IMR-90 (cell line): Measurements from ENCODE around the gene WIPI1. TPM values are rescaled to one million over a fixed set of nuclear protein-coding genes. Genes with fewer than 3 reads are reported as not detected.
A peak's percentile ranks its signal among the peaks of the same experiment; 100 is the strongest.

ENCODE experiments used
- ATAC-seq: fragments of 200-7000 bp; cut with Tn5 transposase; 2 replicates; pipeline ENCODE4 v1.9.1; 2020; ENCODE audit warnings: low read depth, mild to moderate bottlenecking, moderate library complexity
- BruUV-seq: library from RNA; stranded (reverse); fragments of 400-500 nt; replicated peaks from 2 replicates; lab custom pipeline; 2021; lab: Mats Ljungman, UMichigan
- CTCF ChIA-PET: fragments of 300-600 bp; formaldehyde crosslinking; extraction: SDS; loops from one replicate; lab custom pipeline; 2021; ENCODE audit warnings: antibody characterized with exemption; lab: Yijun Ruan, JAX
- POLR2A ChIA-PET: fragments of 300-600 bp; sonication (Branson Sonifier 250); formaldehyde crosslinking; loops from one replicate; lab custom pipeline; 2022; ENCODE audit warnings: antibody characterized with exemption; ENCODE audit not compliant: unreplicated experiment; lab: Charles Lee
- DNase-seq: peaks from one replicate; pipeline ENCODE4 v3.0.0; 2013
- H2AFZ ChIP-seq: replicated peaks from 2 replicates; pipeline ENCODE3; 2013; ENCODE audit warnings: low read length, mild to moderate bottlenecking; ENCODE audit not compliant: poor library complexity
- H2AK5ac ChIP-seq: 2 replicates; pipeline ENCODE4 v1.6.1; 2013; ENCODE audit warnings: low read depth, low read length, inconsistent platforms
- H2AK9ac ChIP-seq: replicated peaks from 2 replicates; pipeline ENCODE3; 2013; ENCODE audit warnings: mild to moderate bottlenecking, low read depth, low read length, moderate library complexity; ENCODE audit not compliant: poor library complexity
- H2BK120ac ChIP-seq: 2 replicates; pipeline ENCODE4 v1.6.1; 2013; ENCODE audit warnings: low read depth, low read length, inconsistent platforms
- H2BK15ac ChIP-seq: 3 replicates; pipeline ENCODE4 v1.6.1; 2013; ENCODE audit warnings: low read depth, low read length, inconsistent platforms
- H2BK20ac ChIP-seq: 2 replicates; pipeline ENCODE4 v1.6.1; 2013; ENCODE audit warnings: low read depth, mild to moderate bottlenecking, inconsistent platforms, low read length, moderate library complexity
- H2BK5ac ChIP-seq: 2 replicates; pipeline ENCODE4 v1.6.1; 2013; ENCODE audit warnings: mild to moderate bottlenecking, low read depth, low read length, inconsistent platforms; ENCODE audit not compliant: poor library complexity, severe bottlenecking
- H3K14ac ChIP-seq: replicated peaks from 2 replicates; pipeline ENCODE4 v1.6.1; 2013; ENCODE audit warnings: low read depth, low read length, inconsistent platforms
- H3K18ac ChIP-seq: 2 replicates; pipeline ENCODE4 v1.6.1; 2013; ENCODE audit warnings: low read depth, low read length, control low read depth
- H3K23ac ChIP-seq: 2 replicates; pipeline ENCODE4 v1.6.1; 2013; ENCODE audit warnings: low read depth, low read length, inconsistent platforms
- H3K27ac ChIP-seq: 2 replicates; pipeline ENCODE4 v1.5.1; 2013; ENCODE audit warnings: mild to moderate bottlenecking, control low read depth, low read length; ENCODE audit not compliant: insufficient read depth
- H3K27me3 ChIP-seq: 2 replicates; pipeline ENCODE4 v1.6.1; 2013; ENCODE audit warnings: low read length; ENCODE audit not compliant: control insufficient read depth, insufficient read depth
- H3K36me3 ChIP-seq: 2 replicates; pipeline ENCODE4 v1.6.1; 2013; ENCODE audit warnings: low read length, mixed read lengths; ENCODE audit not compliant: control insufficient read depth, insufficient read depth
- H3K4ac ChIP-seq: 2 replicates; pipeline ENCODE4 v1.6.1; 2013; ENCODE audit warnings: low read depth, low read length, inconsistent platforms
- H3K4me1 ChIP-seq: 2 replicates; pipeline ENCODE4 v1.6.1; 2013; ENCODE audit warnings: low read length, mixed read lengths; ENCODE audit not compliant: control insufficient read depth, insufficient read depth
- H3K4me2 ChIP-seq: 2 replicates; pipeline ENCODE4 v1.6.1; 2013; ENCODE audit warnings: low read depth, mild to moderate bottlenecking, control low read depth, low read length, moderate library complexity
- H3K4me3 ChIP-seq: 2 replicates; pipeline ENCODE4 v1.5.1; 2013; ENCODE audit warnings: low read depth, mild to moderate bottlenecking, control low read depth, low read length, moderate library complexity; ENCODE audit not compliant: insufficient read depth
- H3K56ac ChIP-seq: 2 replicates; pipeline ENCODE4 v1.6.1; 2013; ENCODE audit warnings: low read length, inconsistent platforms; ENCODE audit not compliant: insufficient read depth; ENCODE audit errors: extremely low read depth
- H3K79me1 ChIP-seq, 2 experiments: 2 replicates each; pipeline ENCODE4 v1.6.1; 2013; ENCODE audit warnings: low read length in 2 of 2, inconsistent platforms in 1 of 2, low read depth in 1 of 2
- H3K9ac ChIP-seq: 2 replicates; pipeline ENCODE4 v1.6.1; 2013; ENCODE audit warnings: low read depth, low read length, control low read depth
- H3K9me1 ChIP-seq: 2 replicates; pipeline ENCODE4 v1.6.1; 2013; ENCODE audit warnings: low read length, inconsistent platforms; ENCODE audit not compliant: insufficient read depth
- H3K9me3 ChIP-seq: 2 replicates; pipeline ENCODE4 v1.6.1; 2013; ENCODE audit warnings: low read length; ENCODE audit not compliant: control insufficient read depth, insufficient read depth
- H4K20me1 ChIP-seq: 2 replicates; pipeline ENCODE4 v1.6.1; 2013; ENCODE audit warnings: low read length, inconsistent platforms; ENCODE audit not compliant: insufficient read depth
- H4K5ac ChIP-seq: 2 replicates; pipeline ENCODE4 v1.6.1; 2013; ENCODE audit warnings: mild to moderate bottlenecking, low read depth, low read length, control low read depth
- H4K8ac ChIP-seq, 2 experiments: 2 replicates each; pipeline ENCODE4 v1.6.1; 2013; ENCODE audit warnings: low read depth in 2 of 2, low read length in 2 of 2, control low read depth in 1 of 2, inconsistent platforms in 1 of 2
- H4K91ac ChIP-seq: 2 replicates; pipeline ENCODE4 v1.6.1; 2013; ENCODE audit warnings: low read depth, low read length, inconsistent platforms; ENCODE audit not compliant: insufficient read depth
- BHLHE40 ChIP-seq: fragments of 150-350 bp; IDR thresholded peaks from 2 replicates; pipeline ENCODE4 v1.6.1; 2016; ENCODE audit warnings: mild to moderate bottlenecking, low read depth, low read length
- CEBPB ChIP-seq: IDR thresholded peaks from 2 replicates; pipeline ENCODE4 v1.6.1; 2012; ENCODE audit warnings: low read depth, low read length, improper control_type of control experiment
- CTCF ChIP-seq: conservative IDR thresholded peaks from 2 replicates; pipeline ENCODE4 v1.5.1; 2012; ENCODE audit warnings: mild to moderate bottlenecking, low read depth, low read length, improper control_type of control experiment
- ELK1 ChIP-seq: fragments of 150-350 bp; IDR thresholded peaks from 2 replicates; pipeline ENCODE4 v1.6.1; 2016; ENCODE audit warnings: low read depth, mild to moderate bottlenecking, low read length, moderate library complexity, borderline replicate concordance
- MAZ ChIP-seq: IDR thresholded peaks from 2 replicates; pipeline ENCODE4 v1.6.1; 2012; ENCODE audit warnings: low read depth, mild to moderate bottlenecking, low read length, improper control_type of control experiment, moderate library complexity, borderline replicate concordance
- NFE2L2 ChIP-seq: fragments of 150-350 bp; IDR thresholded peaks from 2 replicates; pipeline ENCODE4 v1.6.1; 2016; ENCODE audit warnings: low read depth, mild to moderate bottlenecking, low read length
- RAD21 ChIP-seq: IDR thresholded peaks from 2 replicates; pipeline ENCODE4 v1.6.1; 2012; ENCODE audit warnings: low read length, improper control_type of control experiment
- RCOR1 ChIP-seq: IDR thresholded peaks from 2 replicates; pipeline ENCODE4 v1.6.1; 2012; ENCODE audit warnings: mild to moderate bottlenecking, low read length, improper control_type of control experiment; ENCODE audit not compliant: insufficient replicate concordance
- RFX5 ChIP-seq: IDR thresholded peaks from 2 replicates; pipeline ENCODE4 v1.8.0; 2012; ENCODE audit warnings: low read depth, mild to moderate bottlenecking, low read length, moderate library complexity
- SMC3 ChIP-seq: fragments of 150-350 bp; IDR thresholded peaks from 2 replicates; pipeline ENCODE4 v1.6.1; 2016; ENCODE audit warnings: low read depth, mild to moderate bottlenecking, antibody characterized with exemption, low read length, moderate library complexity
- USF2 ChIP-seq: fragments of 150-350 bp; IDR thresholded peaks from 2 replicates; pipeline ENCODE4 v1.6.1; 2017; ENCODE audit warnings: mild to moderate bottlenecking, antibody characterized with exemption, low read length, low read depth
- WGBS, 2 experiments: methylation state at CpG; one replicate each; pipeline versions ENCODE4 v1.1.5 to v1.1.7; 2013; ENCODE audit warnings: missing lambda C conversion rate in 2 of 2; ENCODE audit not compliant: insufficient read length in 1 of 2; ENCODE audit errors: extremely low coverage in 2 of 2; 5-methylcytosine and 5-hydroxymethylcytosine counted together
- dilution Hi-C: fragments of 300-500 bp; cut with HindIII; formaldehyde crosslinking; loops from one replicate; pipeline ENCODE4 v1.14.3; 2018; ENCODE audit warnings: low sequenced_read_pairs; ENCODE audit not compliant: unreplicated experiment
- in situ Hi-C: fragments of 300-500 bp; cut with MboI; formaldehyde crosslinking; loops from 3 replicates; pipeline ENCODE4 v1.14.3; 2019; ENCODE audit warnings: low sequenced_read_pairs, inconsistent platforms, mixed read lengths
- intact Hi-C: fragments of 100-400 bp; cut with micrococcal nuclease; formaldehyde crosslinking; loops from 2 replicates; pipeline ENCODE4 v1.10.0; 2022
- polyA plus RNA-seq, 3 experiments: library from polyadenylated mRNA; depleted of rRNA; stranded (reverse); fragments of >200 nt; gene quantifications; 2 replicates each; pipeline ENCODE4 v1.2.3, GENCODE V29; 2012; ENCODE audit warnings: low replicate concordance in 1 of 3
- total RNA-seq: library from RNA; depleted of rRNA; stranded (reverse); fragments of >200 nt; gene quantifications from 2 replicates; pipeline ENCODE4 v1.2.3, GENCODE V29; 2012

WIPI1 gene
- total and polyA plus RNA-seq, 2 of the 4 experiments (the other 2 are of a cell fraction), result 78.6 to 129 TPM

GRCh38 chr17:68437979-68438822 is 19.1 kb downstream of the WIPI1 start:
- no TSS peak for BruUV-seq
- Histone ChIP-seq H3K4me1 (peaks cover 9% of the 10 kb centered on the region), H2AK9ac (peak overlapping the region; percentile 67), H2AFZ (peak overlapping the region; percentile 80), H3K4ac (peak overlapping the region; percentile 60), H4K20me1 (peaks cover 10% of the 10 kb centered on the region; the same call in 1 of the 2 replicates), H3K18ac (no peak overlapping the region), H2BK15ac (no peak overlapping the region), H4K8ac (peak overlapping the region; percentile 59 to 71; a peak in 3 of 4 replicates), H3K23ac (peak overlapping the region; percentile 17), H2BK120ac (peak overlapping the region; percentile 37; the same call in 1 of the 2 replicates), H3K56ac (no peak overlapping the region; the same call in 1 of the 2 replicates), H3K9me1 (peaks cover 4% of the 10 kb centered on the region; the same call in 1 of the 2 replicates), H4K5ac (peak overlapping the region; percentile 47; the same call in 1 of the 2 replicates), H4K91ac (peak overlapping the region; percentile 30), H3K4me3 (no peak overlapping the region), H2BK20ac (peak overlapping the region; percentile 26; the same call in 1 of the 2 replicates), H3K79me1 (peaks cover 0 to 25% of the 10 kb centered on the region in 2 experiments; a peak in 2 of 4 replicates), H3K9me3 (no peaks in the 10 kb centered on the region), H3K27ac (peak overlapping the region; percentile 39), H3K27me3 (no peaks in the 10 kb centered on the region), H3K9ac (0 out of 2 replicates have a peak overlapping the region, but pooled peaks have one; percentile 13), H3K36me3 (peaks cover 39% of the 10 kb centered on the region), H3K4me2 (peak overlapping the region; percentile 55), H2BK5ac (peak overlapping the region; percentile 6), H2AK5ac (0 out of 2 replicates have a peak overlapping the region, but pooled peaks have one; percentile 8), H3K14ac (peak overlapping the region; percentile 71; the same call in 1 of the 2 replicates)
- in situ Hi-C loops, result loop anchor here (10.0 kb wide), 1 partner anchor 173 kb away; no protein-coding TSS in a partner anchor
- 84% methylated on average over 5 of the region's 14 CpGs; no CpG with 5 or more reads in 1 of the 2 experiments for WGBS, 2 experiments
- CTCF ChIA-PET, result interaction anchor here (1.1 kb wide), 1 partner anchor 189 kb away, joined by 3 read pairs; no protein-coding TSS in a partner anchor
- POLR2A ChIA-PET, result interaction anchor here (0.5 kb wide), 1 partner anchor 541 kb away, joined by 3 read pairs; no protein-coding TSS in a partner anchor
- peak; percentile 61 for ATAC-seq
- dilution Hi-C loops, result no loop called here
- peak; percentile 47 for DNase-seq
- intact Hi-C loops, result loop anchor here (5.0 kb wide), 1 partner anchor 236 kb away; no protein-coding TSS in a partner anchor
- no peak for TF ChIP-seq BHLHE40
- no peak for TF ChIP-seq MAZ
- TF ChIP-seq RAD21, result no peak
- TF ChIP-seq CTCF, result no peak
- TF ChIP-seq ELK1, result no peak
- no peak for TF ChIP-seq NFE2L2
- TF ChIP-seq RCOR1, result no peak
- TF ChIP-seq SMC3, result no peak
- TF ChIP-seq RFX5, result no peak
- no peak for TF ChIP-seq CEBPB
- no peak for TF ChIP-seq USF2
